ENCODE data around the gene HAVCR2. TPM values are rescaled to one million over a fixed set of nuclear protein-coding genes. Genes with fewer than 3 reads are reported as not detected.

Gene HAVCR2
- total RNA-seq: 10 to 100 TPM in 1 of 4 donors, 1 to 10 TPM in 3; 4.1 to 12.8 (median 5.8) TPM

DNA sequence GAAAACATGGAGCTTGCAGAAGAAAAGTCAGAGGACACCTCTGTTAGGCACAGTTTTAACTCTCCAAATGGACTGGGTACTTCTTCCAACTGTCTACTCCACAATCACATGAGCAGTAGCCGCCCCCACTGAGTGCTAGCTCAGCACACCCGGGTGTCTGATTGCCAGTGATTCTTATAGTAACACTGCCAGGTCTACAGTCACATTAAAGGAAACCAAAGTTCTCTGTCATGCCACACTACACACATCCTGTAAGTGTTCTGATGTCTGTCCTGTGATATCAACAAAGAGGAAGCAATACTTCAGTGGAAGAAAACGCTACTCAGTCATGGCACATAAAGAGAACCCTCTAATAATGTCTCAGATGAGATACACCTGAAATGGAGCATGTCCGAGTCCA, at the start of gene HAVCR2:
Gene HAVCR2, minus strand, starts transcription at position 69 of the 400 bp plus-strand sequence. Its CDS starts 61 bp downstream, at position 8.
- peak; percentile 92 for DNase-seq (ENCODE audit: extremely low spot score)
- Histone ChIP-seq H3K27me3 (no peaks in the 10 kb centered on the region), H3K36me3 (no peaks in the 10 kb centered on the region), H3K4me1 (no peaks in the 10 kb centered on the region), H3K9me3 (no peaks in the 10 kb centered on the region), H3K4me3 (peak within 1 kb of the TSS; percentile 0 to 22 (median 10)), H3K27ac (replicated peaks in 1 of 4) (peak within 1 kb of the TSS in 2 of 4 donors; percentile 22 to 41)
- intact Hi-C loops (cut with DNase I): no loop called here
- peak; percentile 15 to 50 for TF ChIP-seq POLR2AphosphoS5 (IDR thresholded peaks at IDR 0.05)
- TF ChIP-seq EP300 (IDR thresholded peaks at IDR 0.05): no peak
- 69% methylated on average over 4 of the region's 4 CpGs for WGBS

- Histone ChIP-seq H3K27me3 (peaks cover 0 to 16% (median 0%) of the 10 kb centered on the region in 4 donors), H3K4me1 (no peaks in the 10 kb centered on the region), H3K36me3 (no peaks in the 10 kb centered on the region), H3K4me3 (no peak overlapping the region), H3K27ac (replicated peaks in 1 of 4) (no peak overlapping the region), H3K9me3 (no peaks in the 10 kb centered on the region)
- 80% methylated on average over 1 of the region's 1 CpG for WGBS
- TF ChIP-seq POLR2A (IDR thresholded peaks at IDR 0.05; ENCODE audit: low read depth) (no peak), EP300 (IDR thresholded peaks at IDR 0.05) (no peak), POLR2AphosphoS5 (IDR thresholded peaks at IDR 0.05) (no peak)
- TF ChIP-seq, protein P1, sequence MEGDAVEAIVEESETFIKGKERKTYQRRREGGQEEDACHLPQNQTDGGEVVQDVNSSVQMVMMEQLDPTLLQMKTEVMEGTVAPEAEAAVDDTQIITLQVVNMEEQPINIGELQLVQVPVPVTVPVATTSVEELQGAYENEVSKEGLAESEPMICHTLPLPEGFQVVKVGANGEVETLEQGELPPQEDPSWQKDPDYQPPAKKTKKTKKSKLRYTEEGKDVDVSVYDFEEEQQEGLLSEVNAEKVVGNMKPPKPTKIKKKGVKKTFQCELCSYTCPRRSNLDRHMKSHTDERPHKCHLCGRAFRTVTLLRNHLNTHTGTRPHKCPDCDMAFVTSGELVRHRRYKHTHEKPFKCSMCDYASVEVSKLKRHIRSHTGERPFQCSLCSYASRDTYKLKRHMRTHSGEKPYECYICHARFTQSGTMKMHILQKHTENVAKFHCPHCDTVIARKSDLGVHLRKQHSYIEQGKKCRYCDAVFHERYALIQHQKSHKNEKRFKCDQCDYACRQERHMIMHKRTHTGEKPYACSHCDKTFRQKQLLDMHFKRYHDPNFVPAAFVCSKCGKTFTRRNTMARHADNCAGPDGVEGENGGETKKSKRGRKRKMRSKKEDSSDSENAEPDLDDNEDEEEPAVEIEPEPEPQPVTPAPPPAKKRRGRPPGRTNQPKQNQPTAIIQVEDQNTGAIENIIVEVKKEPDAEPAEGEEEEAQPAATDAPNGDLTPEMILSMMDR (IDR thresholded peaks at IDR 0.05): no peak
- intact Hi-C loops (cut with DNase I): no loop called here
- DNase-seq (ENCODE audit: extremely low spot score): peak; percentile 50
Measured at GRCh38 chr5:157157293-157157891, 48.5 kb upstream of the HAVCR2 start.

DNA sequence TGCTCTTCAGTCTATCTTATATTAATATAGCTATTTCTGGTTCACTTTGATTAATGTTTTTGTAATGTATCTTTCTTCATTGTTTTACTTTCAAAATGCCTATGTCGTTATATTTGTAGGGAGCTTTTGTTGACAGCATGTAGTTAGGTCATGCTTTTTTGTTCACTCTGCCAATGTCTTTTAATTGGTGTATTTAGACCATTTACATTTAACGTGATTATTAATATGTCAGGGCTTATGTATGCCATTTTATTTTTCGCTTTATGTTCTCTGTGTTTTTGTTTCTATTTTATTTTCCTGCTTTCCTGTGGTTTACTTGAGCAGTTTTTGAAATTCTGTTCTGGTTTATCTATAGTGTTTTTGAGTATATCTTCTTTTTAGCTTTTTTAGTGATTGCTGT, 46.5 kb upstream of the HAVCR2 start:
- no peaks in the 10 kb centered on the region for H3K4me1 ChIP-seq
- no peaks in the 10 kb centered on the region for H3K36me3 ChIP-seq
- TF ChIP-seq POLR2AphosphoS5 (IDR thresholded peaks at IDR 0.05): no peak
- TF ChIP-seq, protein P1 (IDR thresholded peaks at IDR 0.05): no peak
- no peak for TF ChIP-seq POLR2A (IDR thresholded peaks at IDR 0.05; ENCODE audit: low read depth)
- no peak for TF ChIP-seq EP300 (IDR thresholded peaks at IDR 0.05)
- DNase-seq (ENCODE audit: extremely low spot score): no peak
- no peaks in the 10 kb centered on the region for H3K9me3 ChIP-seq
- H3K4me3 ChIP-seq: no peak overlapping the region
- H3K27me3 ChIP-seq: peaks cover 0 to 7% (median 0%) of the 10 kb centered on the region in 4 donors
- 79% methylated on average over 3 of the region's 3 CpGs for WGBS
- intact Hi-C loops (cut with DNase I): no loop called here
- H3K27ac ChIP-seq (replicated peaks in 1 of 4): no peak overlapping the region

- Histone ChIP-seq H3K4me1 (peaks cover 0 to 4% (median 0%) of the 10 kb centered on the region in 4 donors), H3K9me3 (no peaks in the 10 kb centered on the region), H3K27me3 (peaks cover 0 to 5% (median 0%) of the 10 kb centered on the region in 4 donors), H3K27ac (replicated peaks in 1 of 4) (no peak overlapping the region), H3K36me3 (no peaks in the 10 kb centered on the region), H3K4me3 (no peak overlapping the region)
- intact Hi-C loops (cut with DNase I): no loop called here
- WGBS: 81% methylated on average over 3 of the region's 3 CpGs
- TF ChIP-seq POLR2AphosphoS5 (IDR thresholded peaks at IDR 0.05): no peak
- no peak for TF ChIP-seq EP300 (IDR thresholded peaks at IDR 0.05)
- TF ChIP-seq, protein P1 (IDR thresholded peaks at IDR 0.05): no peak
- no peak for TF ChIP-seq POLR2A (IDR thresholded peaks at IDR 0.05; ENCODE audit: low read depth)
- DNase-seq (ENCODE audit: extremely low spot score): peak; percentile 79
Measured at GRCh38 chr5:157150995-157151394, 42.2 kb upstream of the HAVCR2 start.

- no peak for DNase-seq (ENCODE audit: extremely low spot score)
- WGBS: 81% methylated on average over 14 of the region's 14 CpGs
- intact Hi-C loops (cut with DNase I): loop anchor here (10.0 kb wide), 1 partner anchor 116 kb away; the partner anchor contains the start of gene CYFIP2
Measured at GRCh38 chr5:157148734-157149615, 40.1 kb upstream of the HAVCR2 start.

More at GRCh38 chr5:157148734-157149615, 40.1 kb upstream of the HAVCR2 start:
- no peaks in the 10 kb centered on the region for H3K9me3 ChIP-seq
- H3K27ac ChIP-seq (replicated peaks in 1 of 4): no peak overlapping the region
- no peaks in the 10 kb centered on the region for H3K36me3 ChIP-seq
- peaks cover 0 to 4% (median under 1%) of the 10 kb centered on the region in 4 donors for H3K4me1 ChIP-seq
- TF ChIP-seq, protein P1 (IDR thresholded peaks at IDR 0.05): peak; percentile 69 to 94 (median 71)
- TF ChIP-seq EP300 (IDR thresholded peaks at IDR 0.05): no peak
- H3K4me3 ChIP-seq: no peak overlapping the region
- peaks cover 0 to 5% (median 0%) of the 10 kb centered on the region in 4 donors for H3K27me3 ChIP-seq
